GM12873 (cell line): ENCODE measurements around the gene STRN3.

Experiments
- CTCF ChIP-seq: IDR thresholded peaks from 2 replicates; pipeline ENCODE4 v1.5.1; 2012; ENCODE audit warnings: low read depth, mild to moderate bottlenecking, moderate library complexity, low read length, control low read depth; ENCODE audit not compliant: insufficient read depth; ENCODE audit errors: missing control alignments

STRN3 gene

GRCh38 chr14:31020834-31021575 lies 5.2 kb downstream of the STRN3 start:
- TF ChIP-seq CTCF: no peak

DNA sequence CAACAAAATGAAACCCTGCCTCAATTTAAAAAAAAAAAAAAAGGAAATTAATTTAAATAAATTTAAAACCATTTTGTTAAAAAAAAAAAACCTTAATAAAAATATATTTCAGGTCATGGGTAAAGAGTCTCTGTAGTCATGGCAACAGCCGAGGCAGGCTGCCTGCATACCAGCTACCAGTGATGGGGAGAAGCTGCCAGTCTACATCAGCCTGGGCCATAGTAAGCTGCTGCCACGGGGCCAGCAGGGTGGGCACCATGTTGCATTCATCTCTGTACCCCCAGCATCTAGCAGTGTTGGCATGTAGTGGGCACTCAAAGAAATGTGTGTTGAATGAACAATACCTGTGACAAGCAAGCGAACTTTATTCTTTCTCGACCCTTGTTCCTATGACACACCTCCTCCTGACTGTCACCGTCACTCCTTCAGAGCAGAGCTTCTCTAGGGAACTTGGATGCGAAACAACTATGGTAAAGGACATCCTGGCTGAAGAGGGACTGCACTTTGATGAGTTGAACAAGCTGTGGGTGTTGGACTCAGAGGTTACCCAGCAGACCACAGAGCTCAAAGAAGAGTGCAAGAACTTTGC lies 8.0 kb downstream of the STRN3 start:
- TF ChIP-seq CTCF: no peak

DNA sequence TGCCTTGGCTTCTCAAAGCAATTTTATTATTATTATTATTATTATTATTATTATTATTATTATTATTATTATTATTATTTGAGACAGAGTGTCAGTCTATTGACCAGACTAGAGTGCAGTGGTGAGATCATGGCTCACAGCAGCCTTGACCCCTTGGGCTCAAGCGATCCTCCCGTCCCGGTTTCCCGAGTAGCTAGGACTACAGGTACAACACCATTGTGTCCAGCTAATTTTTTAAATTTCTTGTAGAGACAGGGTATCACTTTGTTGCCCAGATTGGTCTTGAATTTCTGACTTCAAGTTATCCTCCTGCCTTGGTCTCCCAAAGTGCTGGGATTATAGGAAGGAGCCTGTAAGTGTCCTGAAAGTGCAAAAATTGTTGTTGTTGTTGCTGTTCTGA lies 12.3 kb downstream of the STRN3 start:
- no peak for TF ChIP-seq CTCF

GRCh38 chr14:31010935-31011334 lies 15.2 kb downstream of the STRN3 start:
- no peak for TF ChIP-seq CTCF

DNA sequence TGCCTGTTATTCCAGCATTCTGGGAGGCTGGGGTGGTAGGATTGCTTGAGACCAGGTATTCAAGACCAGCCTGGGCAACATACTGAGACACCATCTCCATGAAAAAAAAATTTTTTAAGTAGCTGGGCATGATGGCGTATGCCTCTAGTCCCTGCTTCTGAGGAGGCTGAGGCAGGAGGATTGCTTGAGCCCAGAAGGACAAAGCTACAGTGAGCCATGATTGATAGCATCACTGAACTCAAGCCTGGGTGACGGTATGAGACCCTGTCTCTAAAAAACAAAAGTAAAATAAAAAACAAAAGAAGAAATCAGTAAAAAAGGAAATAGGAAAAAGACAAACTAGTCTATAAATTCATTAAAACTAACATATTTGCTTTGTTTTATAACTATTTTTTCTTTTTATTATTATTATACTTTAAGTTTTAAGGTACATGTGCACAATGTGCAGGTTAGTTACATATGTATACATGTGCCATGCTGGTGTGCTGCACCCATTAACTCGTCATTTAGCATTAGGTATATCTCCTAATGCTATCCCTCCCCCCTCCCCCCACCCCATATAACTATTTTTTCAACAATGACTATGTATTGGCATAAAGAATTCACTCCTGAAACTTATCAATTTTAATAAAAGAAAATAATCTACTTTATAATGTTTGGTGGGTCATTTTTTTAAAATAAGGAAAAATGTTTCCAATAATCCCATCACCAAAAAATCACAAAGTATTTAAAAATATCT lies 16.2 kb downstream of the STRN3 start:
- TF ChIP-seq CTCF: no peak

DNA sequence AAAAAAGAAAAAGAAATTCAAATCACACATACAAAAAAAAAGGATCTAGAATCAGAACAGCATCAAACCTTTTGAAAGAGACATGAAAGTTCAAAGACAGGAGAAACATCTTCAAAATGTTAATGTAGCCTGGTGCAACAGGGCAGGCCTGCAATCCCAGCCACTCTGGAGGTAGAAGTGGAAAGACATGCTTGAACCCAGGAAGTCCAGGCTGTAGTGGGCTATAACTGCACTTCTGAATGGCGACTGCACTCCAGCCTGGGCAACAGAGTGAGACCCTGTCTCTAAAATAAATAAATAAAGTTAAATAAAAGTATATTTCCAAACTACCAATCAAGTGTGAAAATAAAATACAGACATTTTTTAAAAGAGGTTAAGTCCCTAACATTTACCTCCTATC lies 19.5 kb downstream of the STRN3 start:
- no peak for TF ChIP-seq CTCF

DNA sequence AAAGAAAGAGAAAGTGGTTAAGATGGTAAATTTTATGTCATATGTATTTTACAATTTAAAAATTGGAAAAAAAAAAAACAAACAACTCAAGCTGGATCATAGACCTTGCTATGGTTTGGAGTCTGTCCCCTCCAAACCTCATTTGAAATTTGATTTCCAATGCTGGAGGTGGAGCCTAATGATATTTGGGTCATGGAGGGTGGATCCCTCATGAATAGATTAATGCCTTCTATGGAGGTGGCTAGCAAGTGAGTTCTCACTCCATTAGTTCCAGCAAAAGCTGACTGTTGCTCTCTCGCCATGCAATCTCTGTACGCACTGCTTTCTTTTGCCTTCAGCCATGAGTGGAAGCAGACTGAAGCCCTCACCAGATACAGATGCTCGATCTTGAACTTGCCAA lies 22.9 kb downstream of the STRN3 start:
- no peak for TF ChIP-seq CTCF
